HepG2 (cell line): Measurements from ENCODE around the gene ZFR. TPM values are rescaled to one million over a fixed set of nuclear protein-coding genes. Genes with fewer than 3 reads are reported as not detected.
A peak's percentile ranks its signal among the peaks of the same experiment; 100 is the strongest.

ENCODE experiments used
- ATAC-seq: fragments of 200-7000 bp; cut with Tn5 transposase; 3 replicates; pipeline ENCODE4 v1.9.1; 2020; ENCODE audit warnings: mild to moderate bottlenecking, moderate library complexity
- BruUV-seq: library from RNA; stranded (reverse); fragments of 400-500 nt; replicated peaks from 2 replicates; lab custom pipeline; 2021; lab: Mats Ljungman, UMichigan
- CTCF ChIA-PET: fragments of 300-600 bp; formaldehyde crosslinking; extraction: SDS; loops from one replicate; lab custom pipeline; 2021; ENCODE audit warnings: low total read pairs, inconsistent platforms, low intra/inter-chr PET ratio; lab: Yijun Ruan, JAX
- POLR2A ChIA-PET: fragments of 350-600 bp; sonication (Branson Sonifier 250); formaldehyde crosslinking; loops from one replicate; lab custom pipeline; 2020; ENCODE audit warnings: antibody characterized with exemption, inconsistent platforms; lab: Yijun Ruan, JAX
- DNase-seq: peaks from one replicate; pipeline ENCODE4 v3.0.0-alpha.2; 2015; ENCODE audit warnings: low spot score
- FAIRE-seq: peaks from 3 replicates; lab custom pipeline; 2011; peaks lifted over from hg19 to GRCh38; lab: Jason Lieb, UNC
- H2AFZ ChIP-seq: one replicate; pipeline ENCODE4 v1.6.1; 2011; ENCODE audit warnings: low read length, inconsistent platforms
- H3K27ac ChIP-seq: fragments of 300-600 bp; 3 replicates; pipeline ENCODE4 v1.8.0; 2011; ENCODE audit warnings: mixed run types, mild to moderate bottlenecking, mixed read lengths, low read length, inconsistent platforms; ENCODE audit not compliant: insufficient read depth; ENCODE audit errors: extremely low read length
- H3K27me3 ChIP-seq, 2 experiments: fragments of 200-600 bp in 1 of 2; 2 replicates in 1 of 2; 3 replicates in 1 of 2; pipeline versions ENCODE4 v1.6.0 to v1.8.0; 2011; ENCODE audit warnings: low read length in 2 of 2, mild to moderate bottlenecking in 2 of 2, moderate library complexity in 2 of 2, inconsistent platforms in 1 of 2; ENCODE audit not compliant: insufficient read depth in 2 of 2, control insufficient read depth in 1 of 2
- H3K36me3 ChIP-seq, 2 experiments: fragments of 200-600 bp in 1 of 2; replicated peaks in 1 of 2; 2 replicates in 1 of 2; 3 replicates in 1 of 2; pipeline versions ENCODE4 v1.5.1 to v1.8.0; 2011; ENCODE audit warnings: low read length in 2 of 2, inconsistent platforms in 1 of 2; ENCODE audit not compliant: insufficient read depth in 2 of 2, control insufficient read depth in 1 of 2
- H3K4me1 ChIP-seq: 2 replicates; pipeline ENCODE4 v1.5.1; 2012; ENCODE audit warnings: low read length, inconsistent platforms; ENCODE audit not compliant: insufficient read depth
- H3K4me2 ChIP-seq: 2 replicates; pipeline ENCODE4 v1.6.0; 2011; ENCODE audit warnings: low read depth, low read length, inconsistent platforms
- H3K4me3 ChIP-seq, 3 experiments: fragments of 200-600 bp in 1 of 3; sonication (generic), shearing (Covaris generic) in 1 of 3; replicated peaks in 1 of 3; 2 replicates each; pipeline ENCODE4 v1.5.1; 2011 to 2016; ENCODE audit warnings: low read length in 3 of 3, inconsistent platforms in 2 of 3, low read depth in 2 of 3, mild to moderate bottlenecking in 2 of 3, control low read depth in 1 of 3, mixed read lengths in 1 of 3; ENCODE audit not compliant: insufficient read depth in 1 of 3
- H3K79me2 ChIP-seq: one replicate; pipeline ENCODE4 v1.6.1; 2011; ENCODE audit warnings: low read length, inconsistent platforms; ENCODE audit not compliant: insufficient read depth
- H3K9ac ChIP-seq: 2 replicates; pipeline ENCODE4 v1.6.0; 2011; ENCODE audit warnings: mild to moderate bottlenecking, low read depth, low read length, inconsistent platforms; ENCODE audit not compliant: insufficient read depth
- H3K9me3 ChIP-seq: 2 replicates; pipeline ENCODE4 v1.5.1; 2012; ENCODE audit warnings: mild to moderate bottlenecking, low read length
- H4K20me1 ChIP-seq: 2 replicates; pipeline ENCODE4 v1.6.0; 2011; ENCODE audit warnings: inconsistent platforms, mild to moderate bottlenecking, low read length, moderate library complexity; ENCODE audit not compliant: insufficient read depth
- HNF4A ChIP-seq: sonication (generic); formaldehyde crosslinking; IDR thresholded peaks from 2 replicates; pipeline ENCODE4 v1.4.0; 2020; ENCODE audit warnings: missing genetic modification reagents
- KAT8 ChIP-seq: IDR thresholded peaks from 2 replicates; pipeline ENCODE4 v1.6.1; 2016; ENCODE audit warnings: missing genetic modification reagents, missing compliant biosample characterization
- PAXIP1 ChIP-seq: sonication (generic); formaldehyde crosslinking; conservative IDR thresholded peaks from 2 replicates; pipeline ENCODE4 v1.4.0; 2020; ENCODE audit warnings: mild to moderate bottlenecking, missing genetic modification reagents, moderate library complexity
- SAP130 ChIP-seq: IDR thresholded peaks from 2 replicates; pipeline ENCODE4 v1.6.1; 2016; ENCODE audit warnings: low read depth
- SIX1 ChIP-seq: sonication (generic); formaldehyde crosslinking; IDR thresholded peaks from 2 replicates; pipeline ENCODE4 v1.4.0; 2020; ENCODE audit warnings: missing genetic modification reagents, borderline replicate concordance
- SIX4 ChIP-seq: sonication (generic); formaldehyde crosslinking; IDR thresholded peaks from 2 replicates; pipeline ENCODE4 v1.4.0; 2020; ENCODE audit warnings: missing genetic modification reagents
- ZEB1 ChIP-seq: IDR thresholded peaks from 2 replicates; pipeline ENCODE4 v1.6.1; 2012; ENCODE audit warnings: mild to moderate bottlenecking, low read depth, inconsistent platforms; ENCODE audit not compliant: insufficient replicate concordance
- ZMYM4 ChIP-seq: sonication (generic); formaldehyde crosslinking; IDR thresholded peaks from 2 replicates; pipeline ENCODE4 v1.8.1; 2023; ENCODE audit warnings: mild to moderate bottlenecking, missing genetic modification reagents
- ZNF460 ChIP-seq: sonication (generic); formaldehyde crosslinking; IDR thresholded peaks from 2 replicates; pipeline ENCODE4 v1.5.1; 2020; ENCODE audit warnings: missing genetic modification reagents, mild to moderate bottlenecking, borderline replicate concordance
- WGBS: methylation state at CpG from one replicate; pipeline ENCODE4 v1.1.6; 2017; ENCODE audit warnings: low lambda C conversion rate; 5-methylcytosine and 5-hydroxymethylcytosine counted together
- in situ Hi-C: cut with HindIII; loops from 2 replicates; pipeline ENCODE4 v1.10.0; 2017; ENCODE audit warnings: low pct_unique_long_range_greater_than_20kb; ENCODE audit not compliant: extremely low pct_ligation_motif_present
- intact Hi-C: fragments of 100-400 bp; cut with micrococcal nuclease; formaldehyde crosslinking; loops from one replicate; pipeline ENCODE4 v1.10.0; 2022; ENCODE audit not compliant: unreplicated experiment
- polyA plus RNA-seq, 8 experiments: library from polyadenylated mRNA; depleted of rRNA in 3 of 8; stranded (reverse) in 7 of 8; unstranded in 1 of 8; fragments of >200 nt; fragmentation: Illumina TruSeq in 4 of 8; extraction: Trizol in 4 of 8; gene quantifications; 2 replicates each; pipeline versions ENCODE4 v1.2.1 to v1.2.3, GENCODE V29; 2011 to 2016; ENCODE audit warnings: low read depth in 4 of 8, missing spikeins in 1 of 8, mixed read lengths in 1 of 8; ENCODE audit not compliant: insufficient read depth in 1 of 8
- total RNA-seq, 5 experiments: library from RNA; depleted of rRNA; stranded (reverse); fragments of >200 nt; fragmentation: Illumina TruSeq; extraction: Trizol; gene quantifications; 2 replicates each; pipeline ENCODE4 v1.2.3, GENCODE V29; 2016; ENCODE audit warnings: low read depth in 1 of 5
- TF ChIP-seq, protein P1 (sequence below): IDR thresholded peaks from 2 replicates; pipeline ENCODE4 v1.6.1; 2012; ENCODE audit warnings: low read depth, low read length, improper control_type of control experiment

ZFR gene
- total and polyA plus RNA-seq, 2 of the 13 experiments (the other 11 are each of a cell fraction or from before 2014, with no cell fraction given): 89.0 to 92.8 TPM

DNA sequence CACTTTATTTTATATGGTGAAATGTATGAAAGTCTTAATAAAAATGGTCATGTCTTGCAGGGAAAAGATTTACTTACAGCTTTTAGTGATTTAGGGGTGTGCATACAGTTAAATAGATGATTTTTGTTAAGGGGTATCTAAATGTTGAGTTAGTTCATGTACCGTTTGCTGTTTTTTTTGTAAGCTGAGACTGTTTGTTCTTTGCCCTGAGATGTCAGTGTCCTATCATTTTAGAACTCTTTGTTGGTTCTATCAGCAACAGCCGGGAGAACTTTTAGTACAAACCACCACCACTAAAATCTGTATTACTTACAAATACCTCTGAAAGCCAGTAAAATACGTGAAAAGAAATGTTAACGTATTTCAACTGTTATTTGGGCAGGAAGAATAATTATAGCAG, 75.5 kb downstream of the ZFR start:
- Histone ChIP-seq H3K36me3 (peaks cover 10 to 49% of the 10 kb centered on the region in 2 experiments), H2AFZ (no peak overlapping the region), H3K9me3 (no peaks in the 10 kb centered on the region), H3K4me2 (peak overlapping the region; percentile 25; the same call in 1 of the 2 replicates), H3K4me1 (peaks cover 40% of the 10 kb centered on the region), H3K4me3 (no peak overlapping the region), H3K79me2 (no peaks in the 10 kb centered on the region), H3K27ac (peak overlapping the region; percentile 45), H3K9ac (no peak overlapping the region), H3K27me3 (no peaks in the 10 kb centered on the region), H4K20me1 (no peaks in the 10 kb centered on the region)
- DNase-seq (peak; percentile 11), FAIRE-seq (peak; percentile 34), ATAC-seq (peak; percentile 59)
- CTCF ChIA-PET: no interaction called here
- peak; percentile 39; the same call in 1 of the 2 replicates for TF ChIP-seq HNF4A (CRISPR knock-in tag)
- TF ChIP-seq SIX1: peak; percentile 94
- TF ChIP-seq PAXIP1 (CRISPR knock-in tag): peak; percentile 44; the same call in 1 of the 2 replicates
- TF ChIP-seq SIX4 (CRISPR knock-in tag): peak; percentile 73; the same call in 1 of the 2 replicates
- 0 out of 2 replicates have a peak, but pooled peaks have one; percentile 29 for TF ChIP-seq SAP130 (CRISPR knock-in tag)
- TF ChIP-seq, protein P1, sequence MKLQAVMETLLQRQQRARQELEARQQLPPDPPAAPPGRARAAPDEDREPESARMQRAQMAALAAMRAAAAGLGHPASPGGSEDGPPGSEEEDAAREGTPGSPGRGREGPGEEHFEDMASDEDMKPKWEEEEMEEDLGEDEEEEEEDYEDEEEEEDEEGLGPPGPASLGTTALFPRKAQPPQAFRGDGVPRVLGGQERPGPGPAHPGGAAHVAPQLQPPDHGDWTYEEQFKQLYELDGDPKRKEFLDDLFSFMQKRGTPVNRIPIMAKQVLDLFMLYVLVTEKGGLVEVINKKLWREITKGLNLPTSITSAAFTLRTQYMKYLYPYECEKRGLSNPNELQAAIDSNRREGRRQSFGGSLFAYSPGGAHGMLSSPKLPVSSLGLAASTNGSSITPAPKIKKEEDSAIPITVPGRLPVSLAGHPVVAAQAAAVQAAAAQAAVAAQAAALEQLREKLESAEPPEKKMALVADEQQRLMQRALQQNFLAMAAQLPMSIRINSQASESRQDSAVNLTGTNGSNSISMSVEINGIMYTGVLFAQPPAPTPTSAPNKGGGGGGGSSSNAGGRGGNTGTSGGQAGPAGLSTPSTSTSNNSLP: 0 out of 2 replicates have a peak, but pooled peaks have one; percentile 38
- no peak for TF ChIP-seq ZNF460 (CRISPR knock-in tag)
- no peak for TF ChIP-seq ZEB1
- no peak for TF ChIP-seq ZMYM4 (CRISPR knock-in tag)
- 0 out of 2 replicates have a peak, but pooled peaks have one; percentile 11 for TF ChIP-seq KAT8 (CRISPR knock-in tag)
- intact Hi-C loops (no loop called here), in situ Hi-C loops (no loop called here)
- POLR2A ChIA-PET: no interaction called here
- BruUV-seq: no TSS peak
- 52% methylated on average over 4 of the region's 4 CpGs for WGBS
